ENCODE results near the gene CACFD1.

CACFD1 gene

DNA sequence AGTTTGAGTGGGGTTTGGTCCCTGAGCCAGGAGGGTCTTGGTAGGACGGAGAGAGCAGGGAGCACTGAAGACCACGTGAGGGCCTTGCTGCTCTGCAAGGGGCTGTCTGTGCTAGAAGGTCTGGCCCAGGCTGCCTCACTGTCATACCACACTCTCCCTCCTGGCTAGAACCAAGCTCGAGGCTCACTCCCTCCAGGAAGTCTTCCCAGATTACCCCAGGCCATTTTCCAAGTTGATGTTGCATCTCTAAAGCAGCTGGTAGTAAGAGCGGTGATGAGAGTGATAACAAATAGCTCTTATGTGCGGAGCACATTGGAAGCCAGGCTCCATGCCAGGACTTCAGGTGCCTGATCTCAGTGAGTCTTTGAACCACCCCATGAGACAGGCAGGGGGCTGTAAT, 58.4 kb downstream of the CACFD1 start:
- DNase-seq (ENCODE audit: insufficient read length, low spot score) (no peak), FAIRE-seq (no peak)
- TF ChIP-seq SPI1 (IDR thresholded peaks at IDR 0.05; ENCODE audit: low read depth, low read length) (no peak), POU2F2 (IDR thresholded peaks at IDR 0.05; ENCODE audit: low read depth, low read length) (no peak), POLR2A (IDR thresholded peaks at IDR 0.05; ENCODE audit: low read depth, low read length) (no peak), POLR2AphosphoS5 (IDR thresholded peaks at IDR 0.05; ENCODE audit: low read depth, low read length) (no peak), PAX5 (IDR thresholded peaks at IDR 0.05; ENCODE audit: insufficient read depth, low read length, severe bottlenecking) (no peak), TAF1 (IDR thresholded peaks at IDR 0.05; ENCODE audit: low read depth, low read length) (no peak)

DNA sequence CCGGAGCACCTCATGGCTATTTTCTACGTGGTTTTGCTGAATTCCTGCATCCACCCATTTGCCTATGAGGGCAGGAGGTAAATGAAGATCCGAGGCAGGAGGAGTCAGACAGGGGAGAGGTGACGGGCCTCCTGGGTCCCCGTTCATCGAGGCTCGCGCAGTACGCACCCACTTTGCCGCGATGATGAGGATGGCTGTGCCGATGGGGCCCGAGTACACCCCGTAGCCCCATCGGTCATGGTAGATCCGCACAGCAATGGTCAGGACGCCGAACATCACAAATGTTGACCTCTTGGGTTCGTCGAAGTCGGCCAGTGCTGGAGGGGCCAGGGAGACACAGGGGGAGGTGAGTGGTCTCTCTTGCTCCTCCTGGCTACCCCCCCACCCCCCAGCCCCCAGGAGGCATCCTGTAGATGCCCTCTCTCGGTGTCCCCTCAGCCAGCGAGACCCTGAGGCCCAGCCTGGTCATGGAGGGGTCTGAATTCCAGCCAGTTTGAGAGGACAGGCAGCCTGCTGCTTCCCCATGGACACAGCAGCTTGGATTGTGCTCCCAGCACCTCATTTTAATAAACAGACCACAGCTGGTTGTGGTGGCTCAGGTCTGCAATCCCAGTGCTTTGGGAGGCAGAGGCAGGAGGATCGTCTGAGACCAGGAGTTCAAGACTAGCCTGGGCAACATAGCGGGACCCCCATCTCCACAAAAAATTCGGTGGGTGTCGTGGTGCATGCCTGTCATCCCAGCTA, 59.1 kb downstream of the CACFD1 start:
- no peak for DNase-seq (ENCODE audit: insufficient read length, low spot score)
- FAIRE-seq = no peak
- TF ChIP-seq TAF1 (IDR thresholded peaks at IDR 0.05; ENCODE audit: low read depth, low read length) = no peak
- no peak for TF ChIP-seq POLR2A (IDR thresholded peaks at IDR 0.05; ENCODE audit: low read depth, low read length)
- no peak for TF ChIP-seq POLR2AphosphoS5 (IDR thresholded peaks at IDR 0.05; ENCODE audit: low read depth, low read length)
- no peak for TF ChIP-seq SPI1 (IDR thresholded peaks at IDR 0.05; ENCODE audit: low read depth, low read length)
- no peak for TF ChIP-seq PAX5 (IDR thresholded peaks at IDR 0.05; ENCODE audit: insufficient read depth, low read length, severe bottlenecking)
- TF ChIP-seq POU2F2 (IDR thresholded peaks at IDR 0.05; ENCODE audit: low read depth, low read length) = no peak

DNA sequence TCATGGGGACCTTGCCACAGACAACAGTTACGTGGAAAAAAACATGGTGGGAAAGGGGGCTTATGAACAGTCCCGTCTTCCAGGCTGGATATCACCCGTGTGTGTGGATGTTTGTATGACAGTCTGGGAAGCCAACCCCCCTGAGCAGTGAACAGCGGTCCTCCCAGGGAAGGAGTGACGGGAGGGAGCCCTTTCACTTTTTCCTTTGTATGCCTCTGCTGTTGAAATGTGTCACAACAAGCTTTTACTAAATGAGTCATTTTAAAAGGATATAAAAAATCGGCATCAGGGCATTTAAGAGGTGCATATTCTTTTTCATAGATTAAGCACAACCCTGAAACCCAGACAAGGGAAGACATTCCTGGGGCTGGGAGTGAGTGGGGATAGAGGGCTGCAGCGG, 59.9 kb downstream of the CACFD1 start:
- FAIRE-seq = no peak
- no peak for TF ChIP-seq SPI1 (IDR thresholded peaks at IDR 0.05; ENCODE audit: low read depth, low read length)
- DNase-seq (ENCODE audit: insufficient read length, low spot score) = no peak

- FAIRE-seq (no peak), DNase-seq (ENCODE audit: insufficient read length, low spot score) (no peak)
- no peak for TF ChIP-seq PAX5 (IDR thresholded peaks at IDR 0.05; ENCODE audit: insufficient read depth, low read length, severe bottlenecking)
- TF ChIP-seq POU2F2 (IDR thresholded peaks at IDR 0.05; ENCODE audit: low read depth, low read length) = no peak
- no peak for TF ChIP-seq SPI1 (IDR thresholded peaks at IDR 0.05; ENCODE audit: low read depth, low read length)
- TF ChIP-seq POLR2A (IDR thresholded peaks at IDR 0.05; ENCODE audit: low read depth, low read length) = no peak
- no peak for TF ChIP-seq POLR2AphosphoS5 (IDR thresholded peaks at IDR 0.05; ENCODE audit: low read depth, low read length)
- no peak for TF ChIP-seq TAF1 (IDR thresholded peaks at IDR 0.05; ENCODE audit: low read depth, low read length)
Measured at GRCh38 chr9:133520121-133520835, 60.5 kb downstream of the CACFD1 start.
